GM19193 (cell line): Measurements from ENCODE around the gene KCNJ11.

ENCODE experiments used
- POLR2A ChIP-seq: IDR thresholded peaks from 4 replicates; pipeline ENCODE4 v1.6.1; 2011; ENCODE audit not compliant: insufficient read depth, insufficient read length; ENCODE audit errors: extremely low read depth

The KCNJ11 gene

DNA sequence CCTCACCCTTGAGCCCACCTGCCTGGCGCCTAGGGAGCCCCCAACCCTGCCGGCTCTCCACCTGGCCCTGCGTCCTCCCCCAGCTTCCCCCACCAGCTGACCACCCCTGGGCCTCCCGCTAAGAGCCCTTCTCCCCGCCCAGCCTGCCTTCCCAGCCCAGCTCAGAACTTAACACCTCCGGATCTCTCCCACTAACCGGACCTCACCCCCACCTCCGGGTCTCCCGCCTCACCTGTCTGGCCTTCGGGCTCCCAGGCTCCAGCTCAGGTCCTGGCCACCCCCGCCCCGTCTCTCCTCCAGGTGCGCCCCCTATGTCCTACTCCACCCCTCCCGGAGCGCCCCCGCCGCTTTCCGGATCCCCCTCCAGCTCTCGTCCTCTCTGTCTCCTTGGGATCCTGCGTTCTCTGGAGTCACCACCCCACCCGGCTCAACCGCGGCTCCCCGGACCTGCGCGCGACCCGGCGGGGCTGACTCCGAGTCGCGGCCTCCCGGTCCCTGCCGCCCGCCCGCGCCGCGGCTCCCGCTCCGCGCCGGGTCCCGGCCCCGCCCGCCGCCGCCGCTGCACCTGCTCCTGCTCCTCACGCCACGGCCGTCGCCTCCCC is at the start of gene KCNJ11:
Gene KCNJ11, minus strand, starts transcription at position 51 of the 602 bp plus-strand sequence. CDS start 568 bp downstream, outside the sequence.
- TF ChIP-seq POLR2A: no peak

DNA sequence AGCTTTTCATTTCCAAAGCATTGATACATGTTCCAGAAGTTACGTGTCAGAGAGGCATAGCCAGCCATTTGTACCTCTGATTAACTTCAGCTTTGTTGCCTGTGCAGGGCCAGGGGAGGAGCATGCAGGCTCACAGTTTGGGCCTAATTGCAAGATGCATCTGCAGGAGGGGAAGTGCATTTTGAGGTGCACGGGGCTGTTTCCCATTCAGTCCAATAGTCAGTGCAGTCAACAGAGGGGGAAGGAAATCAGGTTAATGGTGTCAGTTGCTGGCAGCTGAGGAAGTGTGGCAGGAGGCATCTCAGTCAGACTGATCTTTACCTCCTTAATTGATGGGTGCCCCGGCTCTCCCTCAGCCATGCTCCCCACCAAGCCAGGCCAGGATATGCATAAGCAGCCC is 48.9 kb upstream of the KCNJ11 start:
- TF ChIP-seq POLR2A: no peak

DNA sequence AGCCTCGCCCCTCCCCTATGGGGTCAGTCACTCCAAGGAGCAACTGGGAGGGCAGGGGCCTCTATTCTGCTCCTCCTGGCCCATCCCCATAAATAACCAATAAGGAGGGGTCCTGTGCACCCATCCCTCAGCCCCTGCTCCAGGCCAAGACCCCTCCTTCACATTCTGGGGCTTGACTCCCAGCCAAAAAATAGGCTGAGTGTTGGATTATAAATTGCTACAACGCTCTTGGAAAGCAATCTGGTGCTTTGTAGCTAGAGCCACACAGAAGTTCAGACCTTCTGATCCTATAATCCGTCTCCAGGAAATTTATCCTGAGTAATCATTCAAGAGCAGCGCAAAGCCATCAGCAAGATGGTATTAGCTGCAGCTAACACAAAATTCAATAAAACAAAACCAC is 45.6 kb upstream of the KCNJ11 start:
- TF ChIP-seq POLR2A: no peak

DNA sequence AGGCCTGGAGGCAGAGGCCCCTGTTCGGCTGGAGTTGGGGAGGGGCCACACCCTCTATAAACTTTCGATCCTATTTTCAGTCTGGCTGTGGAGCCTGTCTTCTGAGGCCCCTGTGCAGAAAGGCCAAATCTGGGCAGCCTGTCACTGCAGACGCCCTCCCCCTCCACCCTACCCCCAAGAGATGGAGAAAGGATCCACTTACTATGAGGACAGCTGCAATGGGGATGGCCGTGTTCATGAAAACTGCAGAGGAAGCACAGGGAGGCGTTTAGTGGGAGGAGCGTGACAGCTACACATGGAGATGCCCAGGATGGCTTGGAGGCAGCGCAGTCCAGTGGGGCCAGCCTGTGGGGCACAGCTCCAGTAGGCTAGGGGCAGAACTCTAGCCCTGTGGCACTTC is 43.5 kb upstream of the KCNJ11 start:
- no peak for TF ChIP-seq POLR2A

DNA sequence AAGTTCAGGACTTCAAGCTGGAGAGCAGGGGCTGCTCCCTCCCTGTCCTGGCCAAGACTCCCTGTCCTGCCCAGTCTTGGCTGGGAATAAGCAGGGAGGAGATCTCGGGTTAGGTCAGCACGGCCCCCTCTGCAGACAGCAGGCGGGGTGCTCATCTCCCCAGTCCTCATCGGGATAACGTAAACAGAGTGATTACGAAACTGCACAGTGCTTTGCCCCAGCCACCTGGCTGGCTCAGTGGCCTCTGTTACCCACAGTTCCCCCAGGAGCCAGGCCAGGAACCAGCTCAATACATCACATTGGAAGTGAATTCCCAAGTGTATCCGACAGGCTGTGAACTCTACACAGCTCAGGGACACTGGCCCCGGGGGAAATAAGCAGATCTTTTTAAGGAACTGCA is 42.7 kb upstream of the KCNJ11 start:
- TF ChIP-seq POLR2A: no peak

DNA sequence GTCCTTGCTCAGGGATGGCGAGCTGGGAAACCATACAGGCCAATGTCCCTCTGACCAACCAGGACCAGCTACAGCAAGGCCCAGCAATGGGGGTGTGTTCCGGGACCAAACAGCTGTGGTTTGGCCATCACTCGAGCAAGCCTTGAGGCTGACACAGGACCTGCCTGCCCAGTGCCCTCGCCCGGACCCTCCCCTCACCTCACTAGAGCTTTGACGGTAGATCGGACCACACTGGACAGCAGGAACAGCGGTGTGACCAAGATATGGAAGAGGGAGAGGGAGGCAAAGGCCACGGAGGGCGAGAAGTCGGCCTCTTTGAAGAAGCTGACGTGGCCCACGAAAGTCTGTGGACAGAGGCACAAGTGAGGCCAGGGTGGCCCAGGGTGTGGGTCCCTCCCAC is 42.2 kb upstream of the KCNJ11 start:
- no peak for TF ChIP-seq POLR2A

DNA sequence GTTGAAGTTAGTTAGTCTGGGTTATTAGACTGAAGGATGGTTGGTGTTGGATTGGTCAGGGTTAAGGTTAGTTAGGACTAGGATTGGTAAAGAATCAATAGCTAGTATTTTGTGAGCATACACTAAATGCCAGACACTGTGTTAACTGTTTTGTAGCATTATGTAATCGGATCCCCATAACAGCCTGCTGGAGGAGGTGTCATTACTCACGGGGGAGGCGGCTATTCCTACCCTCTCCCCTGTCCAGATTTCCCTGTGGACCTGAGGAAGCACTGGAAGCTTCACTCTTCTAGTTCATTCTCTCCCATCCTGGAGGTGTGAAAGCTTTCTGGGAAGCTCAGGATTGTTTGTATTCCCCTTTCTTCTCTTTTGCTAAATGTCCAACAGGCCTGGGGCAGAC is 40.5 kb upstream of the KCNJ11 start:
- TF ChIP-seq POLR2A: no peak

DNA sequence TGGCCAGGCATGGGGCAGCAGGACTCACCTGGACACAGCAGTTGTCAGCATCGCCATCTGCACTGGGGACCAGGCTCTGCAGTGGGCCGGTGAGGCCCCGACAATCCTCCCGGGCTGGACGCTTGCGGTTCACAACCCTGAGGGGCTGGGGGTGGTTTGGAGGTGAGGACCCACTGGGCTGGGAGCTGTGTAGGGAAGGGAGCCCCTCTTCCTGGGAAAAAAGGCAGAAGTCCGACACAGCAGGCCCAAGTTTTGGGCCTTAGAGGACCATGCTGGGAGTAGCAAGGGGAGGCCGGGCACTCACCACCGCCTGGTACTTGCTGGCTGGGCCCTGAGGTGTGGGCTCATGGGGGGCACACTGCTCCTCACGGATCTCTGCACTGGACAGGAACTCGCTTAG is 39.8 kb upstream of the KCNJ11 start:
- no peak for TF ChIP-seq POLR2A

DNA sequence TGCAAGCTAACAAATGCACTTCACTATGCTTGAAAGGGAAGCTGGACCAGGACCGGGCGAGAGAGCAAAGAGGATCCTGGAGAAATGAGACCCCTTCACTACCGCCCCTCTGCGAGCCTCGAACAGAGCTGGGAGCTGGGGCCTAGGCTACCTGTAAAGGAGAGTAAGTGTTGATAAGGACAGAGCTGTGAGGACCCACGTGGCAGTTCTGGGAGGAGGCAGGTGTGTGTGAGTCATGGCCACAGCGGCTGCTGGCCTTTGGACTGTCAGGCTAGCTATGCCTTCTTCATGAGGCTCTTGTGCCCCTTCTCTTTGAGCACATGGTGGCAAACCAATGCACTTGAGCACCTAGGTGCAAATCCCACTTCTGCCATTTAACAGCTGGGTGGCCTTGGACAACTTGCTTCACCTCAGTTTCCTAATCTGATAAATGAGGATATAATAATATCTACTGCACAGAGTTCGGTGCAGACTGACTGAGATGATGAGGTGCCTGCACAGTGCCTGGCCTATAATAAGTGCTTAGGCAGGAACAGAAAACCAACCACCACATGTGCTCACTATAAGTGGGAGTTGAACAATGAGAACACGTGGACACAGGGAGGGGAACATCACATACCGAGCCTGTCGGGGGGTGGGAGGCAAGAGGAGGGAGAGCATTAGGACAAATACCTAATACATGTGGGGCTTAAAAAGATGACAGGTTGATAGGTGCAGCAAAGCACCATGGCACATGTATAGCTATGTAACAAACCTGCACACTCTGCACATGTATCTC is 35.3 kb upstream of the KCNJ11 start:
- no peak for TF ChIP-seq POLR2A

DNA sequence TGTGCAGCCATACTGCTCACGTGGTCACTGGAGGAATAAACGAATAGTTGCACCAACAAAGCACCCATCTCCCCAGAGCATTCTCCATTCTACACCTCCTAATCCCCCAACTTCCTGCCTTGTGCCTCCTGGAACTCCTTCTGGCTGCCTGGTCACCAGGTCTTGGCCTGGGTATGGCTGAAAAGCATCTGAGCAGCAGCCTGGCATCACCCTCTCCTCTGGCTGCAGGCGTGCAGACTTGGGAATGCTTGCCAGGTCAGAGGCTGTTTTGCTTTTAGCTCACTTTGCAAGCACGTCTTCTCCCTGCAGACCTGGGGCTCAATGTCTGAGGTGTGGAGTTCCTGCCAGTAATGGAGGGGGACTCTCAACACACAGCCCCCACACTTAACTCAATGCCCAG is 33.3 kb upstream of the KCNJ11 start:
- no peak for TF ChIP-seq POLR2A

DNA sequence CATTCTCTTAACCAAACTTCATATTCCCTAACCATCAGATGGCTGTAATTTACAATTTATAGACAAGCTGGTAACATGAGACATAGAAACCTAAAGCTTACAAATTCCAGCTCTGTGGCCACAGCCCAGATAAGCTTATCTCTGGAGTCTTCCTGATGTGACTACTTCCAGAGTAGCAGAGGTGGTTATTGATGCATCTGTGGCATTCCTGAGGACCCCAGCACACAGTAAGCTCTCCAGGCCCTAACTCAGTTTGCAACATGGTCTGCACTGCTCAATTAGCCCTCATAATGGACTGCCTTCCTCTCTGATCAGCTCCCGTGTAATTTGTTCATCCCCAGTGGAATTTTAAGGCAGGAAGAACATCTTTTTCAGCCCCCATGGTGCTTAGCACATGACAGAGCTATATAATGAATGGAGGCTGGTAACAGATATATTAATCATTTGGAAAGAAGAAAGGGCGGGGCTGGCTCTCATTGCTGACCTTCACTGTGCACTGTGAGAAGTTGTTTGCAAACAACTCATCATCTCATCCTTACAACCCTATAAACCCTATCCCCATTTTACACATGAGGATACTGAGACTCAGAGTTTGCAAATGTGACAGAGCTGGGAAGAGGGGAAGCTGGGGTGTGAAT is 30.1 kb upstream of the KCNJ11 start:
- no peak for TF ChIP-seq POLR2A

DNA sequence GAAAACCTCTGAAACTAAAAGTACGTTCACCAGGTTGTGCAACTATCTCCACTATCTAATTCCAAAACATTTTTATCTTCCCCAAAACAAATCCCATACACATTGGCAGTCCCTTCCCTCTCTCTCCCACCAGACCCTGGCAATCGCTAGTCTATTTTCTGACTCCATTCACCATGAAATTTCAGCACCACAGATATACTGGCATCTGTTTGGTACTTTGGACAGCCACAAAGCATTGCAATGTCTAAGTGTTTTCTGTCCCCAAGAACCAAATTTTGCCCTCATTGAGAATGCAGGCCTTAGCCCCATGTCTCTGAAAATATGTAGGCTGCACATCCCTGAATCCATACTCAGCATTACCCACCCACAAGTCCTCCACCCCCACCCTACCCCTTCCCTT is 28.0 kb upstream of the KCNJ11 start:
- TF ChIP-seq POLR2A: no peak

DNA sequence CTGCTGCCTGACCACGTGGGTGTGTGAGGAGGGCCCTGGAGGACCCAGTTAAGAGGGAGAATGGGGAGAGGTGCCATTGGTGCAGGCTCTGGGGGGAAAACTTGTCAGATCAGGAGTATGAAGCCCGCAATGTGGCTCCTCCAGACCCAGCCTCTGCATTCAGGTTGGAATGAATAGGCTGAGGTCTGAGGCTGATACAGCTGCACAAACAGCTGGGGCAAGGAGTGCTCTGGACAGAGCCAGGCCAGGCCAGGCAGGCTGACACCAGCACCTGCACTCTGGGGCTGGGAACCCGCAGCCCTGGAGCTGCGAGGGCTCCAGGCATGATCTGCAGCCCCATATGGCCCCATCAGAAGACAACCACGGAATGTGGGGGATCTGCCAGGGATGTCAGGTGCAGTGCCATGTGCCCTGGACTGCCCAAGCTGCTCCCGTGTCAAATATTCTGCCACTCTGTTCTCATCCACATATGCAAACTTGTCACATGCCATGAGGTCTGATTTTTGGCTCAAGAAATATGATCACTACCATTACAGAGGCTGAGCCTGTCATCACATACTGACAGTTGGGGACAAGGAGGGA is 27.2 kb upstream of the KCNJ11 start:
- TF ChIP-seq POLR2A: no peak

DNA sequence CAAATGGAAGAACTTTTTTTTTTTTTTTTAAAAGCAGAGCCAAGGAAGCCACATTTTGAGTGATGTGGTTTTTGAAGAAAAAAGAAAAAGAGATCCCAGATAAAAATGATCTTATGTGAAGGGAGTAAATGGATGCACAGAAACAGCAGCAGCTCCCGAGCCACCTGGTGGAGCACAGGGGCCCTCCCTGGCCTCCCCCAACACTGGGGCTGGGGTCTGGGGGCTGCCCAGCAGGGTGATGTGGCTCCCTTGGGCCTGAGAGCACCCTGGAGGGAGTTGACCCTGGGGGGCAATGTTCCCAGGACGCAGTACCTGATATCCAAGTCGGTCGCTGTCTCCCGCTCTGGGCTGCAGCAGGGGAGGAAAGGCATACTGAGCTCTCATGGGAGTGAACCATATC is 26.5 kb upstream of the KCNJ11 start:
- TF ChIP-seq POLR2A: no peak

DNA sequence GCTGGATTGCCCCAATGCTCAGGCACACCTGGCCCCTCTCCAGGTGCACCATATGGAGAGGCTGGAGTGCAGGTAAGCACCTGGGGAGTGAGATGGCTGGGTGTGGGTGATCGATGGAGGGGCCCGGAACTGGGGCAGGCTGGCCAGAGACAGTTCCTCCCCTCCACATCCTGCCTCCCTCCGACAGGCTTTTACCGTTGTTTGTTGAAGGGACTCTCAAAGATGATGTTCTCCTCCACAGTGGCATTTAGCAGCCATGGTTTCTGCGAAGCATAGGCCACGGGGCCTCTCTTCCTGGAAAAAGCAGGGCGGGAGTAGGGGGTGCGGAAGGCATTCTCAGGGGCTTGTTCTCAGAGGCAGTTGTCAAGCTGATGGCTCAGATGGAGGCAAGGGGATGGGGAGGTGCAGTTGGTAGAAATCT is 25.9 kb upstream of the KCNJ11 start:
- TF ChIP-seq POLR2A: no peak

DNA sequence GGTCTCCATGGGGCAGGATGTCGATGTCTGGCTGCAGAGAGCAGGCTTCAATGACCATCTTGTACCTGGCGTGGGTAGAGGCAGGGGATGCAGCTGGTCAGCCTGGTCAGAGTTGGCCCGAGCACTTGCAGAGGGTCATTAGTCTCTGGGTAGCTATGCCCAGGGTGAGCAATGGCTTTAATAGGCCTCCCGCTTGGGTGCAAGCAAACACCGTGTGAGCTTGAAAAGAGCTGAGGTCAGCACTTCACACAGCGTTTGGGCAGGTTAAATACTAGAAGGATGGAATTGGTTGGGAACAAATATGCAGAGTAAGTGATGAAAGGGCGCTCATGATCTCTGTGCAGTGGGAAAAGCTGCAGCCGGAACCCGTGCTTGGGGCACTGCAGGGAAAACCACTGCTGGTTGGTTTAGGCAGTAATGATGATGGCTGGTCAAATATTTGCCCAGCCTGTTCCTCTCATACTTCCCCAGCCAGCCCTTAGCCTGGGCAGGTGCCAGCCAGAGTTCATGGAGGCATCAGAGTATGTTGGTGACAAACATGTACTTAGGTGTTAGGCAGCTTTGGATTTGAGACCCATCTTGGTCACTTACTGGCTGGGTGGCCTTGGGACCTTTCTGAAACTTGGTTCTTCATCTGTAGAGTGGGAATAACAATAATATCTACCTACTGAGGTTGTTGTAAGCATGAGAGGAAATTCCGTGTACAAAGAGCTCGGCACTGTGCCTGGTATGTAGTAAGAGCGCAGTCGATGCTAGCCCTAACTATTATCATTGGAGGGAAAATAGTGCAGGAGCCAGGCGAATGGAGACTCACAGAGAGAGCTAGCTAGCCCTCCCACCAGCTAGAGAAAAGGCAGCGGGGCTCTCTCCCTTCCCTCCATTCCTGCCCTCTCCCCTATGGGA is 25.2 kb upstream of the KCNJ11 start:
- TF ChIP-seq POLR2A: no peak
